Activated naive CD8-positive, alpha-beta T cell treated with anti-CD3 and anti-CD28 coated beads for 36 hours (primary cell): ENCODE results near the gene FAS. TPM values are rescaled to one million over a fixed set of nuclear protein-coding genes. Genes with fewer than 3 reads are reported as not detected.

ENCODE experiments used
- DNase-seq: peaks from one replicate; pipeline ENCODE4 v3.0.0; 2021
- H3K27ac Mint-ChIP-seq: one replicate; pipeline ENCODE4 v1.8.0; 2022; ENCODE audit warnings: mild to moderate bottlenecking, moderate library complexity, mixed read lengths
- H3K27me3 Mint-ChIP-seq: one replicate; pipeline ENCODE4 v1.8.0; 2022; ENCODE audit warnings: mild to moderate bottlenecking, mixed read lengths
- H3K36me3 Mint-ChIP-seq: one replicate; pipeline ENCODE4 v1.8.0; 2021; ENCODE audit warnings: mild to moderate bottlenecking, mixed read lengths
- H3K4me1 Mint-ChIP-seq: one replicate; pipeline ENCODE4 v1.8.0; 2021; ENCODE audit warnings: mixed read lengths
- H3K4me3 Mint-ChIP-seq: one replicate; pipeline ENCODE4 v1.8.0; 2022; ENCODE audit warnings: mild to moderate bottlenecking, moderate library complexity, mixed read lengths
- H3K9me3 Mint-ChIP-seq: one replicate; pipeline ENCODE4 v1.8.0; 2022; ENCODE audit warnings: mixed read lengths
- total RNA-seq, 2 experiments: library from RNA; stranded (reverse); gene quantifications; one replicate each; pipeline ENCODE4 v1.2.3, GENCODE V29; 2021

The FAS gene
- total RNA-seq, 2 experiments from 2014 or later, result 31.1 to 33.4 TPM

DNA sequence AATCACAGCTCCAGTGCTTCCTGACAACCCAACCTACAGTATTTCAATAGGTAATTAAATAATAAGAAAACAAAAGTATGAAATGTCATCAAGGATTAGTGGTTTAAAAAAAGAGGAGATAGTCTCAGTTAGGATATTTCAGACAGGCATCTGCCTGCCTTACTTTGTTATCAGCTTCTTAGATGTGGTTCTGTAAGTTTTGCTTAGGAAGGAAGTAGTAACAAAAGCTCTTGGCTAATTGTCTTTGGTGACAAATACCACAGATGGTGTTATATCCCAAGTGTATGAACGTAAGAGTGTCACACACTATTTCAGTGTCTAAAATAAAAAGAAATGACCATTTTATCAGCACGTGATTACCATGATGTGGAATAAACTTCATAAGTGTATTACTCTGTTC lies 28.3 kb upstream of the FAS start:
- peaks cover 20% of the 10 kb centered on the region for H3K4me1 Mint-ChIP-seq
- H3K27ac Mint-ChIP-seq, result no peak overlapping the region
- H3K36me3 Mint-ChIP-seq, result peaks cover 2% of the 10 kb centered on the region
- no peaks in the 10 kb centered on the region for H3K27me3 Mint-ChIP-seq
- no peaks in the 10 kb centered on the region for H3K9me3 Mint-ChIP-seq
- H3K4me3 Mint-ChIP-seq, result no peak overlapping the region
- no peak for DNase-seq

DNA sequence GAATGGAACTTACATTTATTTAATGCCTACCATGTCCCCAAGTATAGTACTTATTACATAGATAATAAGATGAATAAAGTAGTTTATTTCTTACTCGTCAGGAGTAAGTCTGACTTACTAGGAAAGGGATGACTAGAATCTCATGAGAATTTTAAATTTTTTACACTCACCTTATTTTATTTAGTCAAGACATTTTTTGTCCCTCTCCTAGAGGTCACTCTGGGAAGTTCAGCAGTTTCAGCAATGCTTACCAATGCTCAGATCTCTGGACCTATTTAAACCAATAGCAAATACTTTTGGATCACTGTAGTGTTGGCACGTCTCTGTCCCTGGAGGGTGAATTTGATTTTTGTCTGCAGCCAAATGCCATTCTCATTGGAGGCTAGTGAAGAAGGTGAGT lies 27.3 kb upstream of the FAS start:
- no peaks in the 10 kb centered on the region for H3K27me3 Mint-ChIP-seq
- H3K9me3 Mint-ChIP-seq, result no peaks in the 10 kb centered on the region
- DNase-seq, result no peak
- peaks cover 20% of the 10 kb centered on the region for H3K4me1 Mint-ChIP-seq
- H3K4me3 Mint-ChIP-seq, result no peak overlapping the region
- peaks cover 2% of the 10 kb centered on the region for H3K36me3 Mint-ChIP-seq
- no peak overlapping the region for H3K27ac Mint-ChIP-seq

DNA sequence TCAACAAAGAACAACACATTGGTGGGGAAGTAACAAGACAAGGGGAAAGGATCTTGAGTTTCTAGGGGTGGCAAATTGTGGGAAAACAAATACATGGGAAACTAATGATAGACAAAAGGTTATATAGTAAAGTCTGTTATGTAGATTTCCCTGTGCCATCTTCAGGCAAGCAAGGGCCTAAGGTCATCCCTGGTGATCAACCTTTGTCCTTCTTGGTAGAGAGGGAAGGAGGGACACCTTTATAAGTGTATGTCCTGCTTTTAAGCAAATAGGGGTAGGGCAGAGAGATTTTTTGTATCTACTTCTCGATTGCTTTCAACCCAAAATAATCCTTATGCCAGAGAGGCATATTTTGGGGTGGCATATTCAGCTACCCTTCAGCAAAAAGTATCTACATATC lies 26.2 kb upstream of the FAS start:
- no peaks in the 10 kb centered on the region for H3K9me3 Mint-ChIP-seq
- no peak overlapping the region for H3K27ac Mint-ChIP-seq
- H3K27me3 Mint-ChIP-seq, result no peaks in the 10 kb centered on the region
- H3K4me3 Mint-ChIP-seq, result no peak overlapping the region
- peaks cover 20% of the 10 kb centered on the region for H3K4me1 Mint-ChIP-seq
- DNase-seq, result no peak
- H3K36me3 Mint-ChIP-seq, result peaks cover 2% of the 10 kb centered on the region

GRCh38 chr10:88964869-88965415 lies 25.7 kb upstream of the FAS start:
- H3K27ac Mint-ChIP-seq, result no peak overlapping the region
- H3K27me3 Mint-ChIP-seq, result no peaks in the 10 kb centered on the region
- peaks cover 20% of the 10 kb centered on the region for H3K4me1 Mint-ChIP-seq

GRCh38 chr10:88966797-88967196 lies 23.8 kb upstream of the FAS start:
- no peak overlapping the region for H3K27ac Mint-ChIP-seq
- H3K4me1 Mint-ChIP-seq, result peaks cover 11% of the 10 kb centered on the region
- no peak for DNase-seq

More at GRCh38 chr10:88964869-88965415, 25.7 kb upstream of the FAS start:
- no peak for DNase-seq
- Mint-ChIP-seq H3K4me3 (no peak overlapping the region), H3K36me3 (peaks cover 2% of the 10 kb centered on the region), H3K9me3 (no peaks in the 10 kb centered on the region)

DNA sequence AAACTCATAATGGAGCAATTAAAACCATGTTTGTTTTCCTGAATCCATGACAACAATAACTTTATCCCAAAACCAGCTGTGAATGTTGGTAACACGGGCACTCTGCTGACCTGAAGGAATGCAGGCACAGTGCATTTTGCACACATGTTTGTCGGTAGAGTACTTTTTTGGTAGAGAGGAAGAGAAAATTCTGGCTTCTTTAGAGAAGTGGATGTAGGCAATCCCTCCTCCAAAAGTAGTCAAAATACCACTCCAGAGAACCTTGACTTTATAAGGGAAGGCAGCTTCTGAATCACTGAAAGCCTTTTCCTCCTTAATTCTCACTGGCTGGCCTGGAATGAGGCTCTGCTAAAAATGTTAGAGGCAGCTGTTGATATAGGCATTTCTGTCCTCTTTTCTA lies 22.2 kb upstream of the FAS start:
- Mint-ChIP-seq H3K27me3 (no peaks in the 10 kb centered on the region), H3K4me3 (no peak overlapping the region), H3K4me1 (no peaks in the 10 kb centered on the region), H3K27ac (no peak overlapping the region), H3K36me3 (no peaks in the 10 kb centered on the region), H3K9me3 (no peaks in the 10 kb centered on the region)
- DNase-seq, result no peak

More at GRCh38 chr10:88966797-88967196, 23.8 kb upstream of the FAS start:
- peaks cover 2% of the 10 kb centered on the region for H3K36me3 Mint-ChIP-seq
- H3K27me3 Mint-ChIP-seq, result no peaks in the 10 kb centered on the region
- H3K4me3 Mint-ChIP-seq, result no peak overlapping the region
- H3K9me3 Mint-ChIP-seq, result no peaks in the 10 kb centered on the region

DNA sequence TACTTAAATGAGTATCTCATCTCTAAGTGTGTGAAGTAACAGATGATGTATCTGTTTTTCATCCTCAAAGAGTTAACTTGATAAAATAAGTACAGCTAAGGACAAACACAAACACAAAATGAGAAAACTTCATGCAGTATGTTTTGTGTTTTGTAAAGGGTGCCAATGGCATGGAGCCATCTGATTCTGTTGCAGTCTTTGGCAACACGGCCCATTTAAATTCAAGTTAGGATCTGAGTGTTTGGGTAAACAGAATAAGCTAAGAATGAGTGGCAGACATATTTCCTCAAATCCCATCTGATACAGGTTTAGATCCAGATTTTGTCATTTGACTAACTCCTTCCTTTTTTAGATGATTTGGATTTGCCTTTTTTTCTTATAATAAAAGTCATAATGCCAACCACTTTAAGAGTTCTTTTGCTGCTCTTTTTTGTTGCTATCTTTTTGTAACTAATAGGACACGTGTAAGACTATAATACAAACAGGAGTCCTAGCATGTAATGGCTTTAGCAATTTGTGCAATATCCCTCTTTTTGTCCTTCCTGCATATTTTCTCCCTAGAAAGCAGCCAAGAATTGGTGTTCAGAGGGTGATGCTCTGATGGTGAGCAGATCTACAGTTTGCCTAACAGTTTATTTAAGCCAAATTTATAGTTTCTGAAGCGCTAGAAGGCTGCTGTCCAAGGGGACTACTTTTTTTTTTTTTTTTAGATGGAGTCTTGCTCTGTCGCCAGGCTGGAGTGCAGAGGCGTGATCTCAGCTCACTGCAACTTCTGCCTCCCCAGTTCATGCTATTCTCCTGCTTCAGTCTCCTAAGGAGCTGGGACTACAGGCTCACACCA lies 19.2 kb upstream of the FAS start:
- H3K4me3 Mint-ChIP-seq, result no peak overlapping the region
- no peaks in the 10 kb centered on the region for H3K9me3 Mint-ChIP-seq
- no peaks in the 10 kb centered on the region for H3K27me3 Mint-ChIP-seq
- no peaks in the 10 kb centered on the region for H3K36me3 Mint-ChIP-seq
- no peak overlapping the region for H3K27ac Mint-ChIP-seq
- peaks cover 14% of the 10 kb centered on the region for H3K4me1 Mint-ChIP-seq
- DNase-seq, result no peak

GRCh38 chr10:88974012-88974411 lies 16.6 kb upstream of the FAS start:
- peaks cover 15% of the 10 kb centered on the region for H3K4me1 Mint-ChIP-seq
- no peaks in the 10 kb centered on the region for H3K9me3 Mint-ChIP-seq
- no peak for DNase-seq
- H3K27ac Mint-ChIP-seq, result no peak overlapping the region
- H3K36me3 Mint-ChIP-seq, result no peaks in the 10 kb centered on the region
- no peaks in the 10 kb centered on the region for H3K27me3 Mint-ChIP-seq
- no peak overlapping the region for H3K4me3 Mint-ChIP-seq

DNA sequence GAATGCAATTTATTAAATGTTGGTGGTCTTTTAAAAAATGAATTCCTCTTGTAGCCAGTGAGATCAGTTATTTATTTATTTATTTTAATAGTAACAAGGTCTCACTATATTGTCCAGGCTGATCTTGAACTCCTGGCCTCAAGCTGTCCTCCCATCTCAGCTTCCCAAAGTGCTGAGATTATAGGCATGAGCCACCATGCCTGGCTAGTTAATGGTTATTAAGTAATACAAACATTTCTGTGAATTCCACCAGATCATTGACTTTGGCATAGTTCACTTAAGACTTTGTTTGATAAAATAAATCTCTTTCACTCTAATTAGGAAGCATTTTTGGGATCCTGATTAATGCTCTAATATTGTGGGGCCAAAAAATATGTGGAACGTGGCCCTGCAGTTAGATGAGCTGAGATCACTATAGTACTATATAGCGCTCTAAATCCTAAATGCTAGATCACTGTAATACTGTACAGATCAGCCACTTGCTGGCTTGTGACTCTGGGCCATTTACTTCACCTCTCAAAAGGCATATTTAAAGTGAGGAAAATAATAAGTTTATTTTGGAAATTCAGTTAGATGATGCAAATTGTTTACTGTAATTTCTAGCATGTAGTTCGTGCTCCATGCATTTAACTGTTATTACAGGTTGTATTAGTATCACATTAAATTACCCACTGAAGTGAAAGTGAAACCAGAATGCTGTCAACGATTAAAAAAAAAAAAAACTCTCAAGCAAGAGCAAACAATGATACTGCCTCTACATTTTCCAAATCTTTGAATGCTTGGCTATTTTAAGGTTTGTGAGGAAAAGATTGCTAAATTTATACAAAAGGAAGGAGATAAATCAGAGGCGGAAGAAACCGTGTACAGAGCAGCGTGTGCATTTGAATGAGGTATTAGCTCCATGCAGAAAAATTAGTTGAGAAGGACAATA lies 15.9 kb upstream of the FAS start:
- Mint-ChIP-seq H3K27me3 (no peaks in the 10 kb centered on the region), H3K27ac (peak overlapping the region; percentile 87), H3K9me3 (no peaks in the 10 kb centered on the region), H3K4me1 (peaks cover 15% of the 10 kb centered on the region), H3K36me3 (no peaks in the 10 kb centered on the region), H3K4me3 (peak overlapping the region; percentile 93)
- no peak for DNase-seq

- H3K4me1 Mint-ChIP-seq, result peaks cover 15% of the 10 kb centered on the region
- peak overlapping the region; percentile 93 for H3K4me3 Mint-ChIP-seq
- H3K9me3 Mint-ChIP-seq, result no peaks in the 10 kb centered on the region
- no peaks in the 10 kb centered on the region for H3K27me3 Mint-ChIP-seq
- DNase-seq, result no peak
- H3K36me3 Mint-ChIP-seq, result no peaks in the 10 kb centered on the region
- peak overlapping the region; percentile 87 for H3K27ac Mint-ChIP-seq
Observed at GRCh38 chr10:88975377-88975720, 15.2 kb upstream of the FAS start.

- no peaks in the 10 kb centered on the region for H3K9me3 Mint-ChIP-seq
- H3K36me3 Mint-ChIP-seq, result no peaks in the 10 kb centered on the region
- H3K27me3 Mint-ChIP-seq, result no peaks in the 10 kb centered on the region
- peaks cover 15% of the 10 kb centered on the region for H3K4me1 Mint-ChIP-seq
- no peak for DNase-seq
- H3K27ac Mint-ChIP-seq, result no peak overlapping the region
- no peak overlapping the region for H3K4me3 Mint-ChIP-seq
Observed at GRCh38 chr10:88978463-88978862, 12.1 kb upstream of the FAS start.

DNA sequence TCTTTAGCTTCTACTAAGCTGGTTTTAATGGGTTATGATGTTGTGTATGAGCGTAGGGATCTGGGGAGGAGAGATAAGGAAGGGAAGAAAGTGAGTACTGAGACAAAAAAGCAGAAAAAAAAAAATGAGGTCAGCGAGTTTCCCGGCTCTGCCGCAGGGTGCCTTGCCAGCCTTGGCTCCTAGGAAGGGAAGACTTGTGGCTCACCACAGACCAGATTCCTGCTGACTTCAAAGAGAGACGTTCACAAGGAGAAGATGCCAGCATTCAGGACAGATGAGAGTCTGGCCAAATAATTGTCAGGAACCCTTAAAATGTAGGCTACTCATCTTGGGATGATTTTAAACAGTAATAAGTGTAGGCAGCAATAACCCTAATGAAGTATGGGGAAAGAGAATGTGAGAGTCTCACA lies 11.4 kb upstream of the FAS start:
- Mint-ChIP-seq H3K4me1 (peaks cover 15% of the 10 kb centered on the region), H3K36me3 (no peaks in the 10 kb centered on the region), H3K4me3 (no peak overlapping the region), H3K27me3 (no peaks in the 10 kb centered on the region), H3K27ac (no peak overlapping the region), H3K9me3 (no peaks in the 10 kb centered on the region)
- no peak for DNase-seq

DNA sequence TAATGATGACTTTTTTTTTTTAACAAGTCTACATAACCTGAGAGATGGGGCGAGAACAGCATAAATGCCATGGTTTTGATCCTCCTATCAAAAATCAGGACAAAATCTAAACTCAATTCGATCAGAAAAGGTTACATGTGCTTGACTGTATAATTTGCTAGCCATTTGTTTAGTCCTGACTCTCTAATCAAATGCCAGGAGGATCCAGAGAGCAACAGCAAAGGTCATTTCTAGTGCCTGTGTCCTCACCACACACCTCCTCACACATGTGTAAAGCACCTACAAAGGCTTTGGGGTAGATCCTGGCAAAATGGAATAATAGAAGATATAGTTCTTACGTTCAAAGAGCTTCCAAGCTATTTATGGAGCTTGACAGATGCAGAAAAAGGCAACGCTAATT lies 11.0 kb upstream of the FAS start:
- Mint-ChIP-seq H3K27ac (no peak overlapping the region), H3K4me1 (peaks cover 14% of the 10 kb centered on the region), H3K4me3 (no peak overlapping the region), H3K9me3 (no peaks in the 10 kb centered on the region), H3K27me3 (no peaks in the 10 kb centered on the region), H3K36me3 (no peaks in the 10 kb centered on the region)
- DNase-seq, result no peak

DNA sequence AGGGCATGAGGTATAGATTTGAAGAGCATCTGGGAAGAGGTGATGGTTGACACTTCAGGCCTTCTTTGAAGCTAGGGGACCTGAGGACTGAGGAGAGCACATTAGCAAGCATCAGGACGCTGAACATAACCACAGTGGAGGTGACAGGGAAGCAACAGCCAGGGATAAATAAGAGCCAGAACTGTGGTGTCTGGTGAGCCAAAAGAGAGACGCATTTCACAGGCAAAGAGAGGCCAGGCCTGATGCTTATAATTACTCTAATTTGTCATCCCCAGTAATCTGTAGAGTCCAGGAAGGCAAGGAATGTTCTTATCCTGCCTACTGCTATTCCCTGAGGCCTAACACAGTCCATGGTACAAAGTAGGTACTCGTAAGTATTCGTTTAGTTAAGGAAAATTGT lies 10.4 kb upstream of the FAS start:
- Mint-ChIP-seq H3K27ac (no peak overlapping the region), H3K9me3 (no peaks in the 10 kb centered on the region), H3K4me1 (peaks cover 10% of the 10 kb centered on the region), H3K4me3 (no peak overlapping the region), H3K36me3 (no peaks in the 10 kb centered on the region), H3K27me3 (no peaks in the 10 kb centered on the region)
- no peak for DNase-seq

- no peak for DNase-seq
- Mint-ChIP-seq H3K36me3 (no peaks in the 10 kb centered on the region), H3K9me3 (no peaks in the 10 kb centered on the region), H3K4me1 (peaks cover 5% of the 10 kb centered on the region), H3K27ac (no peak overlapping the region), H3K4me3 (no peak overlapping the region), H3K27me3 (no peaks in the 10 kb centered on the region)
Observed at GRCh38 chr10:88980800-88981199, 9.8 kb upstream of the FAS start.
